RWPE1 (cell line): Measurements from ENCODE around the gene PNMA8C.
"Not testable (repeated sequence)": the region's sequence is repeated elsewhere in the genome, so short reads cannot be mapped to it uniquely, and the experiment has no call there.

ENCODE experiments used
- CTCF ChIA-PET: fragments of 350-600 bp; sonication (Branson Sonifier 250); formaldehyde crosslinking; extraction: SDS; loops from one replicate; lab custom pipeline; 2021; lab: Yijun Ruan, JAX
- POLR2A ChIA-PET: fragments of 400-600 bp; formaldehyde crosslinking; extraction: SDS; loops from one replicate; lab custom pipeline; 2020; ENCODE audit warnings: antibody characterized with exemption; ENCODE audit not compliant: low non-redundant PET; lab: Yijun Ruan, JAX
- DNase-seq: peaks from one replicate; pipeline ENCODE4 v3.0.0; 2012; ENCODE audit warnings: low spot score
- H3K27ac ChIP-seq: fragments of 450-650 bp; 2 replicates; pipeline ENCODE4 v1.5.1; 2017
- TF ChIP-seq, protein P1 (sequence below): fragments of 450-650 bp; conservative IDR thresholded peaks from 2 replicates; pipeline ENCODE4 v1.5.1; 2017; ENCODE audit warnings: low read depth, mild to moderate bottlenecking

PNMA8C gene

DNA sequence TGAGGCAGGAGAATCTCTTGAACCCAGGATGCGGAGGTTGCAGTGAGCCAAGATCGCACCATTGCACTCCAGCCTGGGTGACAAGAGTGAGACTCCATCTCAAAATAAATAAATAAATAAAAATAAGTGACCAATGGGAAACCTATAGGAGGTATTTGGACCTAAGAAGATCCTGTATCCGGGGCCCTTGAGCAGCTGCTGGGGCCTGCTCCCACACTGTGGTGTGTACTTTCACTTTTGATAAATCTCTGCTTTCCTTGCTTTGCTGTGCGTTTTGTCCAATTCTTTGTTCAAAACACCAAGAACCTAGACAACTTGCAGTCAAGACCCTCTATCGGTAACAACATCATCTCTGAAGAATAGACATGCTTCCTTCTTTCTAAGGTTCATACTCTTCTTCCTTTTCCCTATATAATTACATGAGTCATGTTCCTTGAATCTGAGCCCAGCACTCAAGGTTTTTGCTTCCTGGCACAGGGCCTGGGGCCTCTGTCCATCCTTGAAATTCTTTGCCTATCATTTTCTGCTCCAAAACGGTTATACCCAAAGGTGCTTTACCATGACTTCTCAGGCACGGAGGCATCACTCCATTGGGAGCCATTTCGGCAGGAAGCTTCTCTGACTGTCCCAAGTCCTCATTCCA, 14.2 kb upstream of the PNMA8C start:
- peak; percentile 73 for DNase-seq
- CTCF ChIA-PET: no interaction called here
- peak overlapping the region; percentile 87 for H3K27ac ChIP-seq
- POLR2A ChIA-PET: no interaction called here
- TF ChIP-seq, protein P1, sequence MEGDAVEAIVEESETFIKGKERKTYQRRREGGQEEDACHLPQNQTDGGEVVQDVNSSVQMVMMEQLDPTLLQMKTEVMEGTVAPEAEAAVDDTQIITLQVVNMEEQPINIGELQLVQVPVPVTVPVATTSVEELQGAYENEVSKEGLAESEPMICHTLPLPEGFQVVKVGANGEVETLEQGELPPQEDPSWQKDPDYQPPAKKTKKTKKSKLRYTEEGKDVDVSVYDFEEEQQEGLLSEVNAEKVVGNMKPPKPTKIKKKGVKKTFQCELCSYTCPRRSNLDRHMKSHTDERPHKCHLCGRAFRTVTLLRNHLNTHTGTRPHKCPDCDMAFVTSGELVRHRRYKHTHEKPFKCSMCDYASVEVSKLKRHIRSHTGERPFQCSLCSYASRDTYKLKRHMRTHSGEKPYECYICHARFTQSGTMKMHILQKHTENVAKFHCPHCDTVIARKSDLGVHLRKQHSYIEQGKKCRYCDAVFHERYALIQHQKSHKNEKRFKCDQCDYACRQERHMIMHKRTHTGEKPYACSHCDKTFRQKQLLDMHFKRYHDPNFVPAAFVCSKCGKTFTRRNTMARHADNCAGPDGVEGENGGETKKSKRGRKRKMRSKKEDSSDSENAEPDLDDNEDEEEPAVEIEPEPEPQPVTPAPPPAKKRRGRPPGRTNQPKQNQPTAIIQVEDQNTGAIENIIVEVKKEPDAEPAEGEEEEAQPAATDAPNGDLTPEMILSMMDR: no peak

DNA sequence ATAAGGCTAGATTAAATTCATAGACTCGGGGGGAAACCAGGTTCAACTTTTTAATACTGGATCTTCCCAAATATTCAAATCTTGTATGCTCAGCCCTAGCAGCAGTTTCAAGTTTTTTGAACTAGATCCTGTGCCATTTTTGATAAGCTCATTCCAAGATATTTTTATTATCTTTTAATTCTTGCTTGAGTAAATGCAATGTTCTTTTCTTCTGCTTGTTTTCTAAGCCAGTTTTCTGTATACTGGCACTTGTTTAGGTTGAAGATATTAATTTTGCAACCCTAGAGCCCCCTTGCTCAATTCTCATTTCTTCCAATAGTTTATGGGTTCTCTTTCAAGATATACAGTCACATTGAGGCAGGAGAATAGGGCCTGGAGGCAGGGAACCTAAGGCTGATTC, 13.1 kb upstream of the PNMA8C start:
- CTCF ChIA-PET: no interaction called here
- H3K27ac ChIP-seq: no peak overlapping the region; the same call in 1 of the 2 replicates
- POLR2A ChIA-PET: no interaction called here
- TF ChIP-seq, protein P1: no peak
- no peak for DNase-seq

DNA sequence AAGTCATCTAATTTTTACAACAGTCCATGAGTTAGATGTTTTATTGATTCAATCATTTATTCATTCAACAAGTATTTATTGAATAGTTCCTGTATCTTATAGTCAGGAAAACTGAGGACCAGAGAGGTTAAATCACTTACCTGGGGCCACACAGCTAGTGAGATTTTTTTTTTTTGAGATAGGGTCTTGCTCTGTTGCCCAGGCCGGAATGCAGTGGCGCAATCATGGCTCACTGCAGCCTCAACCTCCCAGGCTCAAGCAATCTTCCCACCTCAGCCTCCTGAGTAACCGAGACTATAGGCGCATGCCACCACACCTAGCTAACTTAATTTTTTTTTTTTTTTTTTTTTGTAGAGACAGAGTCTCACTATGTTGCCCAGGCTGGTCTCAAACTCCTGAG, 7.0 kb upstream of the PNMA8C start:
- CTCF ChIA-PET: interaction anchor here (1.0 kb wide), 1 partner anchor 44 kb away, joined by 3 read pairs; no protein-coding TSS in a partner anchor
- H3K27ac ChIP-seq, POLR2A ChIA-PET, DNase-seq: not testable (repeated sequence)

DNA sequence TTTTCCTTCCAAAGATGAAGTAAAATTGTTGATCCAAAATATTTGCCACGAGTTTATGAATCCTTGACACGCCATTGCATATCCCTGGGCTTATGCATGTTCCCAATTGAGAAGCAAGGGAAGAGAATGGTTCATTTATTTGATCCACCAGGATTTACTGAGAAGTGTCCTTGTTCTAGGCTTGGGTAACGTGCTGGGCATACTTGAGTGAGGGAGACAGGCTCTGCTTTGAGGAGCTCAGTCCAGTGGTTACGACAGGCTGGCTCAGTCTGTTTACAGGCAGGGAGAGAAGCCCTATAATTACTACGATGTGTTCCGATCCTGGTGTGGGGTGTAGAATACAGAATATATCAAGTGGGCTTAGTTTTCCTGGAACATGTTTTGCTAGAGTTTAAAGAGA, 6.3 kb upstream of the PNMA8C start:
- TF ChIP-seq, protein P1: no peak
- ChIA-PET CTCF (interaction anchor here (1.0 kb wide), 1 partner anchor 45 kb away, joined by 3 read pairs; no protein-coding TSS in a partner anchor), POLR2A (no interaction called here)
- DNase-seq: no peak
- H3K27ac ChIP-seq: no peak overlapping the region

DNA sequence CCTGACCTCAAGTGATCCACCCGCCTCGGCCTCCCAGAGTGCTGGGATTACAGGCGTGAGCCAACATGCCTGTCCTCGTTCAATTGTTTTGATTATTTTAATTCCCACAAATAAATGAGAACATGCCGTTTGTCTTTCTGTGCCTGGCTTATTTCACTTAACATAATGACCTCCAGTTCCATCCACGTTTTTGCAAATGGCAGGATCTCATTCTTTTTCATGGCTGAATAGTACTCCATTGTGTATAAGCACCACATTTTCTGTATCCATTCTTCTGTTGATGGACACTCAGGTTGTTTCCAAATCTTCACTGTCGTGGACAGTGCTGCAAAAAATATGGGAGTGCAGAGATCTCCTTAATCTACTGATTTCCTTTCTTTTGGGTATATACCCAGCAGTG, 4.7 kb upstream of the PNMA8C start:
- H3K27ac ChIP-seq, DNase-seq, POLR2A ChIA-PET: not testable (repeated sequence)
- CTCF ChIA-PET: interaction anchor here (0.6 kb wide), 1 partner anchor 24 kb away, joined by 3 read pairs; no protein-coding TSS in a partner anchor

DNA sequence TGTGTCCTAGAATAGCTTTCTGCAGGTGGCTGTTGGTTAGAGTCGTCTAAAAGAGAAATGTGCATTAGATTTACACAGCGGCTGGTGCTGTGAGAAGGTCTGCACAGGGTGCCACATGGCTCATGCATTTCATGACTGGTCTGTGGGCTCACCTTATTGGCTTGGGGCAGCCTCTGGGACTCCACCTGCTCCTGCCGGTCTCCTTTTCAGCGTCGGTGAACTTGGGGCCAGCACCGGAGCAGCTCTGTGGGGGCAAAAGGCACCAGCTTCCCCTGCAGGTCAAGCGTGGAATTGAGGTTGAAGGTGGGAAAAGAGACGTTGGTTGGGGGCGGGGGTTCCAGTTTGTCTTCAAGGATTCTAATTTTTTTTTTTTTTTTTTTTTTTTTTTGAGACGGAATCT, 3.1 kb upstream of the PNMA8C start:
- DNase-seq: no peak
- H3K27ac ChIP-seq: no peak overlapping the region
- ChIA-PET POLR2A (interaction anchor here (0.6 kb wide), 1 partner anchor 9 kb away, joined by 11 read pairs; no protein-coding TSS in a partner anchor), CTCF (interaction anchor here (0.6 to 0.7 kb wide), 3 partner anchors 37 to 265 kb away, joined by 4 to 5 read pairs (median 4); no protein-coding TSS in a partner anchor)
- TF ChIP-seq, protein P1: no peak

DNA sequence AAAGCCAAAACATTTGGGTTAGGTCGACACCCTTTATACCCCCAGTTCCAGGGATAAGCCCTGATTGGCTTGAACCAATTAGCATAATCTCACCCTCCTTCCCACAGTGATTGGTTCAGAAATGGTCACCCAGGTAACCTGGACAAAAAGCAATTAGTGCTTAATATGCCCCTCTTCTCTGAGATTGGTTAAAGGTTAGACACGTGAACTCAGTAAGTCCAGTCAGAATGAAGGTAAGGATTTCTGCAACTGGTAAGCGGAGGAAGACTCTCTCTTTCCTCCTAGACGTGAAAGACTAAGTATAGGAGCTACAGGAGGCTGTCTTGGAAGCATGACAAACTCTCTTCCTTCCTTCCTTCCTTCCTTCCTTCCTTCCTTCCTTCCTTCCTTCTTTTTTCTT, 1.3 kb upstream of the PNMA8C start:
- TF ChIP-seq, protein P1: no peak
- CTCF ChIA-PET: no interaction called here
- H3K27ac ChIP-seq: no peak overlapping the region
- no peak for DNase-seq
- POLR2A ChIA-PET: no interaction called here
